ENCODE measurements around the gene KIF18A.

Gene KIF18A

GRCh38 chr11:28040384-28040783, 67.6 kb downstream of the KIF18A start:
- no peak for DNase-seq

GRCh38 chr11:28038775-28039174, 69.2 kb downstream of the KIF18A start:
- DNase-seq, result no peak

- DNase-seq, result no peak
Measured at GRCh38 chr11:28026634-28027290, 81.2 kb downstream of the KIF18A start.

GRCh38 chr11:28017816-28018215, 90.1 kb downstream of the KIF18A start:
- DNase-seq, result no peak

GRCh38 chr11:28011813-28012212, 96.1 kb downstream of the KIF18A start:
- DNase-seq, result no peak

- no peak for DNase-seq
Measured at GRCh38 chr11:28009996-28010395, 98.0 kb downstream of the KIF18A start.

- no peak for DNase-seq
Measured at GRCh38 chr11:28009388-28009787, 98.6 kb downstream of the KIF18A start.

GRCh38 chr11:28003615-28004014, 104.3 kb downstream of the KIF18A start:
- no peak for DNase-seq

GRCh38 chr11:27998552-27998951, 109.4 kb downstream of the KIF18A start:
- no peak for DNase-seq

- no peak for DNase-seq
Measured at GRCh38 chr11:27997344-27997743, 110.6 kb downstream of the KIF18A start.

- no peak for DNase-seq
Measured at GRCh38 chr11:27996066-27996465, 111.9 kb downstream of the KIF18A start.

- DNase-seq, result no peak
Measured at GRCh38 chr11:27995083-27995482, 112.9 kb downstream of the KIF18A start.

- no peak for DNase-seq
Measured at GRCh38 chr11:27991736-27992135, 116.2 kb downstream of the KIF18A start.

GRCh38 chr11:27977527-27977926, 130.4 kb downstream of the KIF18A start:
- DNase-seq, result no peak

GRCh38 chr11:27977031-27977430, 130.9 kb downstream of the KIF18A start:
- DNase-seq, result no peak

GRCh38 chr11:27976262-27976661, 131.7 kb downstream of the KIF18A start:
- DNase-seq, result no peak

GRCh38 chr11:27973851-27974536, 134.0 kb downstream of the KIF18A start:
- DNase-seq, result no peak

- no peak for DNase-seq
Measured at GRCh38 chr11:27972522-27973170, 135.3 kb downstream of the KIF18A start.

GRCh38 chr11:27971171-27971570, 136.8 kb downstream of the KIF18A start:
- DNase-seq, result no peak
